ENCODE measurements around the gene FGR.
"Not testable (repeated sequence)": the region's sequence is repeated elsewhere in the genome, so short reads cannot be mapped to it uniquely, and the experiment has no call there.

The FGR gene

DNA sequence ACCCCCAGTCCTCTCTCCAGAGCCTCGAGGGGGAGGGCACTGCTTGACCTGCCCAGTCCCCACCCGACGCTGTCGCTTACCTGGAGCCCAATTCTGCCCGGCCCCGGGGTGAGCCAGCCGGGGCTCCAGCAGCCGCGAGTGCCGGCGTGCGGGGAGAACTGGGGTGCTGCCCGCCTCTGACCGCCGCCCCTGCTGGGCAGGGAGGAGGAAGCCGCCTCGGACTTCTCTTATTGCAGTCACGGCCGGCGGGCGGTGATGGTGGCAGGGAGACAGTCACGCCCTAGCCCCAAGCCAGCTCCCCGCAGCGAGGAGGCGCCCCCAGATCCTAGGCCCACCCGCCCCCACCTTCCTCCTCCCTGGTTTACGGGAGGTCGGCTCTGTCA lies at the start of gene FGR:
Gene FGR (minus strand): TSS at position 201 of the 383 bp plus-strand sequence. CDS start 11,269 bp downstream, outside the sequence.
- no peak for DNase-seq (ENCODE audit: low read depth)

DNA sequence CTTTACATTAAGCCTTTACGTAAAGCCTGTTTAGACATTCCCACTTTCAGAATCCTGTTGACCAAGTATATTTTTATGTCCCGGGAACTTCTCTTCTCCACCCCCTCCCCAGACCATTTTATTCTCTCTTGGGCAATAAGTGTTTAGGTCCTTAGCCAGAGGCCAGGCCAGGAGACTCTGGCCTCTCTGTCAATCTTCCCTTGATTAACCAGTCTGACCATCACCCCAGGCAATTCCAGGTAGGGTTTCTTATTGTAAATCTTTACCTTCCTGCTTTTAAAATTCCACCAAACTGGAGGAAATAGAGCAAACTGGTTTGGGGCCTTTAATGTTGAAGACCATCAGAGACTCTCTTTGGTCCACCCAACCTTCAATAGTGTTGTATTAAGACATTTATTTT lies 49.2 kb upstream of the FGR start:
- DNase-seq (ENCODE audit: low read depth) = no peak

GRCh38 chr1:27682351-27682944 lies 47.5 kb upstream of the FGR start:
- DNase-seq (ENCODE audit: low read depth) = no peak

DNA sequence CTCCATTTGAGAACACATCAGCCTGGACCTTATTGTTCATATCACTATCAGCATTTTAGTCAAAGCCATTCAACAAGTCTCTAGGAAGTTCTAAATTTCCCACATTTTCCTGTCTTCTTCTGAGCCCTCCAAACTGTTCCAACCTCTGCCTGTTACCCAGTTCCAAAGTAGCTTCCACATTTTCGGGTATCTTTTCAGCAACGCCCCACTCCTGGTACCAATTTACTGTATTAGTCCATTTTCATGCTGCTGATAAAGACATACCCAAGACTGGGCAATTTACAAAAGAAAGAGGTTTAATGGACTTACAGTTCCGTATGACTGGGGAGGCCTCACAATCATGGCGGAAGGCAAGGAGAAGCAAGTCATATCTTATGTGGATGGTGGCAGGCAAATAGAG lies 46.6 kb upstream of the FGR start:
- not testable (repeated sequence) for DNase-seq (ENCODE audit: low read depth)

GRCh38 chr1:27680225-27680791 lies 45.3 kb upstream of the FGR start:
- DNase-seq (ENCODE audit: low read depth) = not testable (repeated sequence)

GRCh38 chr1:27678747-27679146 lies 43.8 kb upstream of the FGR start:
- no peak for DNase-seq (ENCODE audit: low read depth)

GRCh38 chr1:27676410-27676809 lies 41.4 kb upstream of the FGR start:
- DNase-seq (ENCODE audit: low read depth) = no peak

- DNase-seq (ENCODE audit: low read depth) = no peak
These were observed 37.7 kb upstream of the FGR start for GRCh38 chr1:27672750-27673112.

GRCh38 chr1:27671964-27672749 lies 37.2 kb upstream of the FGR start, which contains the start of gene IFI6:
IFI6 (minus strand) TSS chr1:27672192; CDS start chr1:27669314, 2,878 bp downstream.
- peak; percentile 61 for DNase-seq (ENCODE audit: low read depth)

- DNase-seq (ENCODE audit: low read depth) = no peak
These were observed 34.9 kb upstream of the FGR start for GRCh38 chr1:27669876-27670275.

DNA sequence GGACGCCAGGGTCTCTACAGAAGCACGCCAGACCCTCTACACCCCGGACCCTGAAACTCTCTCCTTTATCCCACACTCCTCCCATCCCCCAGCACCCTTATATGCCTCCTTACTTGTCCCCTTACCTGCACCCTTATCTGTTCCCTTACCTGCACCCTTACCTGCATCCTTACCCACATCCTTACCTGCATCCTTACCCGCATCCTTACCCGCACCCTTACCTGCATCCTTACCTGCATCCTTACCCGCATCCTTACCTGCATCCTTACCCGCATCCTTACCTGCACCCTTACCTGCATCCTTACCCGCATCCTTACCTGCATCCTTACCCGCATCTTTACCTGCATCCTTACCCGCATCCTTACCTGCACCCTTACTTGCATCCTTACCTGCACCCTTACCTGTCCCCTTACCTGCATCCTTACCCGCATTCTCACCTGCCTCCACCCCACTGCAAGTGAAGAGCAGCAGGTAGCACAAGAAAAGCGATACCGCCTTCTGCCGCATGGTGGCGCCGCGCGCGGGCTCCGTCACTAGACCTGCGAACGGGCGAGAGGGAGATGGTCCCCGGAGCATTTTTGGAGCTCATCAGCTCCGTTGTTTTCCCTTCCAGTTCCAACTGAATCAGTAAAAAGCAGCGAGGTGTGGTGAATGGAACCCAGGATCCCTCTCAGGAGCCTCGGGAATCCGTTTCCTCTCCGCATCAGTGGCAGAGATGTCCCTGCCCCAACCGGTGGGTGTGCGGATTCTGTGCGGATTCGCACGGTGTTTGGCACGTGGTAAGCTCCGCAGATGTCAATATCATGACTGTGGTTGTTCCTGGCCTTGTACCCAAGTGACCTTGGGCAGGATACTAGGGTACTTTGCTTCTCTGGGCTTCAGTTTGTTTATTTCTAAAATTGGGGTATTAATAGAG lies 34.1 kb upstream of the FGR start:
- peak; percentile 85 for DNase-seq (ENCODE audit: low read depth)

GRCh38 chr1:27668121-27668807 lies 33.3 kb upstream of the FGR start:
- DNase-seq (ENCODE audit: low read depth) = no peak

- DNase-seq (ENCODE audit: low read depth) = no peak
These were observed 31.8 kb upstream of the FGR start for GRCh38 chr1:27666791-27667254.

DNA sequence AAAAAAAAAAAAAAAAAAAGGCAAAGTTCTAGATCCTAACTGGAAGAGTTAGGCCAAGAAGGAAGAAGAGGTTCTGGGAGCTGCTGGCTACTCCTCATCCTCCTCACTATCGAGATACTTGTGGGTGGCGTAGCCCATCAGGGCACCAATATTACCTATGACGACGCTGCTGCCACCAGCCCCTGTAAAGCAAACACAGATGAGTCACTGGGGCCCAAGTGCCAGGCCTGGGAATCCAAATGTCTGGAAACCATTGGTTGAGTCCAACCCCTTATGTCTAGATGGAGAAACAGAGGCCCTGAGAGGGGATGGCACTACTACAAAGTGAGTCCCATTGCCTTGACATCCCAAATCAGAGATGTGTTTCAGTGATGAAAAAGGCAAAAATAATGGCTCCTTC lies 31.3 kb upstream of the FGR start:
- no peak for DNase-seq (ENCODE audit: low read depth)

GRCh38 chr1:27665016-27665651 lies 30.1 kb upstream of the FGR start:
- DNase-seq (ENCODE audit: low read depth) = no peak

DNA sequence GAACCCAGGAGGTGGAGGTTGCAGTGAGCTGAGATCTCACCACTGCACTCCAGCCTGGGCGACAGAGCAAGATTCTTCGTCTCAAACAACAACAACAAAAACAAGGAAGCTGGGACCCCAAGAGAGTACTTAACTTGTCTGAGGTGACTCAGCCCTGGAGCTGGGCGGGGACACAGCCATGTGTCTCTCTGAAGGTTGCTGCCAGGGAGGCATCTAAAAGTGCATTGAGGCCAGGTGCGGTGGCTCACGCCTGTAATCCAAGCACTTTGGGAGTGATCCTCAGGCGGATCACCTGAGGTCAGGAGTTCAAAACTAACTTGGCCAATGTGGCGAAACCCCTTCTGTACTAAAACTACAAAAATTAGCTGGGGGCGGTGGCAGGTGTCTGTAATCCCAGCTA lies 29.3 kb upstream of the FGR start:
- no peak for DNase-seq (ENCODE audit: low read depth)

DNA sequence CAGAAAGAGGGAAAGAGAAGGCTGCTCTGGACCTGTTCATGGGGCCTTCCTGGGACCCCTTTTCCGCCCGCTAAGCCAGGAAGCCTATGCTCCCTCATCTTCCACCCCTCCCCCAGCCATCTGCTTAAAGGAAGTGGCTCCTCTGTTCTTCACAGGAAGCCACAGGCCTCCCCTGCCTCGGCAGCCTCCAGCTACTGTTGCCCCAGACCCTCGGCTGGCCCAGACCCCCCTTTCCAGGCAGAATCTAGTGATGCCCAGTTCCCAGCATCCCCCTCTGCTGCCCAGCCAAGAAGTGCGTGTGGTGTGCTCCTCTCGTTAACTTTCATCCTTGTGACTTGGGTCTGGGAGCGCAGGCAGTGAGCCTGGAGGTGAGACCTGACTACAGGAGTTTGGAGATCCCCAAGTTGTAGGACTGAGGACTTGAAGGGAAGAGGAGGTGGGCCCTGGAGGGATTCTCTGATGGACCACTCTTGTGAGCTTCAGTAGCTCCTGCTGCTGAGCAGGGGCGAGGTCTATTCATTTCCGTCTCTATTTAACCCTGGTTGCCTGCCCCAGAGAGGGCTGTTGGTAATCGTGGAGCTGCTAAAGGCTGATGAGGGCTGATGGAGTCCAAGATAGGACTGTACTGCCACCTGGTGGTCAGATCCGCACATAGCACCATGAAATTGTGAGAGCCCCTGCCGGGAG lies 27.9 kb upstream of the FGR start:
- DNase-seq (ENCODE audit: low read depth) = peak; percentile 92

DNA sequence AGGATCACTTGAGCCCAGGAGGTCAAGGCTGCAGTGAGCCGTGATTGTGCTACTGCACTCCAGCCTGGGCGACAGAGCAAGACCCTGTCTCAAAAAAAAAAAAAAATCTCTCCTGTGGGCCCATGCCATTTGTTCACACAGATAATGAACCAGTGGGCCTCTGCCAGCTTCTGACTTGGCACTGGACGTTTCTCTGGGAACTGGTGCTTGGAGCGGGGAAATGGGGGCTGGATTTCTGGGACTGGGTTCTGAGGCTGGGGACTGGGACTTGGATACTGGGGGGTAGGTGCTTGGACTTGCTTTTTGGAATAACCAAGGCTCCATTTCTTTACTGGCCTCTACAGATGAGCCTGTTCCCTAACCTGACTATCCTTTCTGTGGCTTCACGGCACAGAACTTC lies 27.3 kb upstream of the FGR start:
- DNase-seq (ENCODE audit: low read depth) = no peak

GRCh38 chr1:27661412-27662075 lies 26.6 kb upstream of the FGR start:
- no peak for DNase-seq (ENCODE audit: low read depth)

GRCh38 chr1:27660300-27660835 lies 25.4 kb upstream of the FGR start:
- DNase-seq (ENCODE audit: low read depth) = no peak
